Measurements from ENCODE around the gene ITGB6.

DNA sequence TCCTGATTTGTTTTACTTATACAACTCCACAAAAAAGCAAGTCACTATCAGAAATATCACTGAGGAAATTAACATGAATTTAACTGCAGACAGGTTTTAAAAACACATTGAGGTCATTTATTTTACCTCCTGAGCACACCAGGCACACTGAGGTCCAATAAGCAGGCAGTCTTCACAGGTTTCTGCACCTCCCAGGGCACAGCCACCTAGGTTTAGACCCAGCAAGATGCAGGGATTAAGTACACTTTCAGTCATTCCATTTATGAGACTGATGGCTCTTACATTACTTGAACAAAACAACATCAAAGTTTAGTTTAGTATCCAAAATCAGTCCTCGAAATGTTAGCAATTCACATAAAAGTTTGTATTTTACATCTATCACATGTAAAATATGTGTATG, 1.0 kb downstream of the ITGB6 start:
- TF ChIP-seq POLR2A (IDR thresholded peaks at IDR 0.05; ENCODE audit: low read length) (no peak), GATA1 (IDR thresholded peaks at IDR 0.05; ENCODE audit: low read depth, low read length) (no peak)

Measured in erythroblast (primary cell).